OCI-LY3 (cell line): ENCODE data around the gene EFCAB8.

Experiments
- H2AFZ ChIP-seq: fragments of 200-600, 300-600 bp; shearing (Covaris generic); 2 replicates; pipeline ENCODE4 v1.6.0; 2014; ENCODE audit warnings: antibody characterized with exemption, low read depth, low read length
- H3K27ac ChIP-seq: fragments of 200-600, 300-600 bp; sonication (generic); 2 replicates; pipeline ENCODE4 v1.5.1; 2014; ENCODE audit warnings: mild to moderate bottlenecking, low read length, moderate library complexity, mixed read lengths
- H3K27me3 ChIP-seq: fragments of 200-600, 300-600 bp; sonication (generic); 2 replicates; pipeline ENCODE4 v1.6.1; 2014; ENCODE audit warnings: low read depth, low read length, mixed read lengths
- H3K36me3 ChIP-seq: fragments of 200-600, 300-600 bp; sonication (generic); replicated peaks from 2 replicates; pipeline ENCODE3; 2014; ENCODE audit warnings: low read depth, low read length, mixed read lengths
- H3K4me1 ChIP-seq: fragments of 300-600, 200-600 bp; sonication (generic); 2 replicates; pipeline ENCODE4 v1.6.1; 2014; ENCODE audit warnings: low read length, mixed read lengths
- H3K4me2 ChIP-seq: fragments of 200-600, 300-600 bp; sonication (generic); 2 replicates; pipeline ENCODE4 v1.6.1; 2014; ENCODE audit warnings: low read length, mixed read lengths
- H3K4me3 ChIP-seq: fragments of 300-600, 200-600 bp; sonication (generic); 2 replicates; pipeline ENCODE4 v1.5.1; 2014; ENCODE audit warnings: antibody characterized with exemption, mild to moderate bottlenecking, low read length, moderate library complexity
- H3K79me2 ChIP-seq: fragments of 300-600, 200-600 bp; shearing (Covaris generic); 2 replicates; pipeline ENCODE4 v1.6.1; 2014; ENCODE audit warnings: mild to moderate bottlenecking, low read length, mixed read lengths
- H3K9ac ChIP-seq: fragments of 300-600, 200-600 bp; shearing (Covaris generic); 2 replicates; pipeline ENCODE4 v1.6.0; 2014; ENCODE audit warnings: mild to moderate bottlenecking, low read length, moderate library complexity
- H3K9me3 ChIP-seq: fragments of 200-600, 300-600 bp; shearing (Covaris generic); 2 replicates; pipeline ENCODE4 v1.6.1; 2014; ENCODE audit warnings: low read length, mixed read lengths; ENCODE audit not compliant: insufficient read depth
- H4K20me1 ChIP-seq: fragments of 200-600, 300-600 bp; sonication (generic); 2 replicates; pipeline ENCODE4 v1.6.1; 2016; ENCODE audit warnings: low read length, mixed read lengths; ENCODE audit not compliant: insufficient read depth
- EZH2phosphoT487 ChIP-seq: fragments of 200-600 bp; shearing (Covaris generic); IDR thresholded peaks from 2 replicates; pipeline ENCODE4 v1.6.1; 2018; ENCODE audit warnings: antibody characterized with exemption, mixed run types, low read depth
- TF ChIP-seq, protein P1 (sequence below): fragments of 200-600, 300-600 bp; sonication (generic); IDR thresholded peaks from 2 replicates; pipeline ENCODE4 v1.5.1; 2014; ENCODE audit warnings: antibody characterized with exemption, low read length, low read depth

Gene EFCAB8

DNA sequence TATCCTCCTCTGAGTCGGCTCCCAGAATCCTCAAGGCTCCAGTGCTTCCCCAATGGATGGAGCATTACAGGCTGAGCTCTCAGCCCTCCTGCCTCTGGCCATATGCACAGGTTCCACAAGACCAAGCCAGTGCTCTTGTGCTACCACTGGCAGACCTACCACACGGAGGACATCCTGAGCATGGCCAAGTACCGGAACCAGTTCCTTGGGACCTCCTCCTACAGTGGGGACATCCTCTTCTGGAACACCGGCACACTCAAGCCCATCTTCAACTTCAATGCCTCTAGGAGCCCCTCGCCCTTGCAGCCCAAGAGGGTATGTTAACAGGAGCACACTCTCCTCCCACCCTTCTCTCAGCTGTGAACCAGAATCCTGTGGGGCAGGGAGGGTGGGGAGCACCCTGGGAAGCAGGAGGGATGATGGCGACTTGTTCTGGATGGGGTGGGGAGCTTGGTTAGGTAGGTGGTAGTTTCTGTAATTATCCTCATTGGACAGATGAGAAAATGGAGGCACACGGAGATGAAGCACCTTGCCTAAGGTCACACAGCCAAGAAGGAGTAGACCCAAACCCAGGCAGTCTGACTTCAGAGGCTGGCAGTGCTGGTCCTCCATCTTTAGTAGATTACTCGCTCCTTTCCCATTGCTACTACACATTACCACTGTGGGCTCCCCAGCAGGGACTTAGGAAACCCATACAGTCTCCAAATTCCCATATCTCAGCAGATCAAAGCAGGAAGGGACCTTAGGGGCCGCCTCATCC, 58.6 kb downstream of the EFCAB8 start:
- TF ChIP-seq EZH2phosphoT487, result no peak
- TF ChIP-seq, protein P1, sequence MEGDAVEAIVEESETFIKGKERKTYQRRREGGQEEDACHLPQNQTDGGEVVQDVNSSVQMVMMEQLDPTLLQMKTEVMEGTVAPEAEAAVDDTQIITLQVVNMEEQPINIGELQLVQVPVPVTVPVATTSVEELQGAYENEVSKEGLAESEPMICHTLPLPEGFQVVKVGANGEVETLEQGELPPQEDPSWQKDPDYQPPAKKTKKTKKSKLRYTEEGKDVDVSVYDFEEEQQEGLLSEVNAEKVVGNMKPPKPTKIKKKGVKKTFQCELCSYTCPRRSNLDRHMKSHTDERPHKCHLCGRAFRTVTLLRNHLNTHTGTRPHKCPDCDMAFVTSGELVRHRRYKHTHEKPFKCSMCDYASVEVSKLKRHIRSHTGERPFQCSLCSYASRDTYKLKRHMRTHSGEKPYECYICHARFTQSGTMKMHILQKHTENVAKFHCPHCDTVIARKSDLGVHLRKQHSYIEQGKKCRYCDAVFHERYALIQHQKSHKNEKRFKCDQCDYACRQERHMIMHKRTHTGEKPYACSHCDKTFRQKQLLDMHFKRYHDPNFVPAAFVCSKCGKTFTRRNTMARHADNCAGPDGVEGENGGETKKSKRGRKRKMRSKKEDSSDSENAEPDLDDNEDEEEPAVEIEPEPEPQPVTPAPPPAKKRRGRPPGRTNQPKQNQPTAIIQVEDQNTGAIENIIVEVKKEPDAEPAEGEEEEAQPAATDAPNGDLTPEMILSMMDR, result no peak
- H3K27ac ChIP-seq, result no peak overlapping the region
- no peaks in the 10 kb centered on the region for H3K27me3 ChIP-seq
- no peak overlapping the region for H2AFZ ChIP-seq
- no peak overlapping the region for H3K4me2 ChIP-seq
- H3K4me1 ChIP-seq, result no peaks in the 10 kb centered on the region
- H3K36me3 ChIP-seq, result no peaks in the 10 kb centered on the region
- no peak overlapping the region for H3K4me3 ChIP-seq
- 0 out of 2 replicates have a peak, but pooled peaks cover 5% of the 10 kb centered on the region for H3K9me3 ChIP-seq
- no peaks in the 10 kb centered on the region for H4K20me1 ChIP-seq
- no peaks in the 10 kb centered on the region for H3K79me2 ChIP-seq
- H3K9ac ChIP-seq, result no peak overlapping the region

DNA sequence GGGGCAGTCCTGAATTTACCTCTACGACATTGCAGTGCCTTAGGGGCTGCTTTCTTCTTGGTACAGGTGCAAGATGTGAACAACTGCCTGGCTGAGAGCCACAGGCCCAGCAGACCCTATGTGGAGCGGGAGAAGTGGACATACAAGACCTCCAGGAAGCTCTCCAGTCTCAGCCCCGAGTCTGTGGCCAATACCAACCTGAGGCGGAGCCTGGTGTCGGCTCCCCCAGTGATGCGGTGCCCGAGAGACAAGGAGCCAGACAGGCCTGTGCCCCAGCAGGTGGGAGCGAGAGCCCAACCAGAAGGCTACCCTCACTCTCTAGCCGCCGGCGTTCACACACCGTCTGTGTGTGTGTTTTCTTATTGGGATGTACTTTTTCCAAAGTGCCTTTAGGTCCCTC, 59.6 kb downstream of the EFCAB8 start:
- Histone ChIP-seq H3K4me2 (no peak overlapping the region), H3K36me3 (no peaks in the 10 kb centered on the region), H3K9ac (no peak overlapping the region), H4K20me1 (no peaks in the 10 kb centered on the region), H2AFZ (no peak overlapping the region), H3K4me3 (no peak overlapping the region), H3K9me3 (0 out of 2 replicates have a peak, but pooled peaks cover 5% of the 10 kb centered on the region), H3K4me1 (no peaks in the 10 kb centered on the region), H3K27me3 (no peaks in the 10 kb centered on the region), H3K79me2 (no peaks in the 10 kb centered on the region), H3K27ac (no peak overlapping the region)
- TF ChIP-seq, protein P1, result no peak
- TF ChIP-seq EZH2phosphoT487, result no peak

DNA sequence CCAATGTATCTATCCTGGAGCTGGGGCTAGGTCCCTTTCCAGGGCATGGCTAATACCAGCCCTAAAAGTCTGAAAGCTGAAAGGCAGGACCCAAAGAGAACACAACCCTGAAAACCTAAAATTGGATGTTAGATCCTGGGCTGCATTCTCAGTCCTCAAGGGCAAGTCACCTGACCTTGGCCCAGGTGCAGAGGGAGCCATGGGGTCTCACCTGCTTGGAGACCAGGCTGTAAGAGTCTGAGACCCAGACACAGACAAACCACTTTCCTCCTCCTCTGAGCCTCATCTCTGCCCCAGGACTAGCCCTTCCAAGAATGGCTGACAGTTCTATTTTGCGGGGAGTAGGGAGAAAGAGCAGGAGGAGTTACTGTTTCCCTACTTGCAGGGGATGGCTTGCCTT, 60.0 kb downstream of the EFCAB8 start:
- Histone ChIP-seq H3K27me3 (no peaks in the 10 kb centered on the region), H3K36me3 (no peaks in the 10 kb centered on the region), H3K27ac (no peak overlapping the region), H3K9me3 (0 out of 2 replicates have a peak, but pooled peaks cover 5% of the 10 kb centered on the region), H3K9ac (no peak overlapping the region), H3K79me2 (no peaks in the 10 kb centered on the region), H3K4me1 (no peaks in the 10 kb centered on the region), H2AFZ (no peak overlapping the region), H3K4me2 (no peak overlapping the region), H3K4me3 (no peak overlapping the region), H4K20me1 (no peaks in the 10 kb centered on the region)
- TF ChIP-seq, protein P1, result no peak
- TF ChIP-seq EZH2phosphoT487, result no peak

DNA sequence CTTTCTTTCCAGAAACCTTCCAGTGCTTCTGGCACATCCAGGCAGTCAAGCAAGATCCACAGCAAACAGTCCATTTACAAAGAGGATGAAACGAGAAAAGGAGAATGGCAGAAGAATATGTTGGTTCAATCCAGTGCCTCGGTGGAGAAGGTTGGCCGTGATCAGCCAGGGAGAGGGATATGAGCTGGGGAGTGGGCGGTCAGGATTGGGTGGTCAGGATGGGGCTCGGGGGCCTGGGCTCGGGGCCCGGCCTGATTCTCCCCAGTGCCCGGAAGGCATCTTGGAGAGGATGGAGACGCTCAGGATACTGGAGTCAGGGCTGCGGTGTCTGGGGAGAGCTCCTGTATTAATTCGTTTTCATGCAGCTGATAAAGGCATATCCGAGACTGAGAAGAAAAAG, 61.3 kb downstream of the EFCAB8 start:
- H3K79me2 ChIP-seq, result no peaks in the 10 kb centered on the region
- H3K27ac ChIP-seq, result no peak overlapping the region
- no peak overlapping the region for H2AFZ ChIP-seq
- H4K20me1 ChIP-seq, result no peaks in the 10 kb centered on the region
- H3K4me3 ChIP-seq, result no peak overlapping the region
- no peak overlapping the region for H3K9ac ChIP-seq
- H3K9me3 ChIP-seq, result 0 out of 2 replicates have a peak, but pooled peaks cover 5% of the 10 kb centered on the region
- H3K36me3 ChIP-seq, result no peaks in the 10 kb centered on the region
- H3K4me1 ChIP-seq, result no peaks in the 10 kb centered on the region
- TF ChIP-seq, protein P1, result no peak
- no peak for TF ChIP-seq EZH2phosphoT487
- no peaks in the 10 kb centered on the region for H3K27me3 ChIP-seq
- H3K4me2 ChIP-seq, result no peak overlapping the region
